Upper lobe of right lung (tissue), 1 donor: Measurements from ENCODE around the gene JAKMIP2. TPM values are rescaled to one million over a fixed set of nuclear protein-coding genes. Genes with fewer than 3 reads are reported as not detected.
A peak's percentile ranks its signal among the peaks of the same experiment; 100 is the strongest.
"Not testable (repeated sequence)": the region's sequence is repeated elsewhere in the genome, so short reads cannot be mapped to it uniquely, and the experiment has no call there.

Source experiments
- ATAC-seq: fragments of 200-7000 bp; cut with Tn5 transposase; one replicate; pipeline ENCODE4 v1.9.1; 2020; ENCODE audit warnings: mild to moderate bottlenecking, moderate library complexity
- DNase-seq: peaks from one replicate; pipeline ENCODE4 v3.0.0-alpha.2; 2020
- H3K27ac ChIP-seq: fragments of 200-600 bp; one replicate; pipeline ENCODE4 v1.8.0; 2022
- H3K27me3 ChIP-seq: fragments of 200-600 bp; one replicate; pipeline ENCODE4 v1.8.0; 2022; ENCODE audit warnings: mild to moderate bottlenecking
- H3K36me3 ChIP-seq: fragments of 200-600 bp; one replicate; pipeline ENCODE4 v1.8.0; 2022
- H3K4me1 ChIP-seq: fragments of 200-600 bp; one replicate; pipeline ENCODE4 v1.8.0; 2022
- H3K4me3 ChIP-seq: fragments of 200-600 bp; one replicate; pipeline ENCODE4 v1.8.0; 2022; ENCODE audit warnings: mild to moderate bottlenecking
- H3K9me3 ChIP-seq: fragments of 200-600 bp; one replicate; pipeline ENCODE4 v1.8.0; 2022
- intact Hi-C: fragments of 100-400 bp; cut with DNase I; formaldehyde crosslinking; loops from one replicate; pipeline ENCODE4 v1.11.0; 2022
- total RNA-seq: library from RNA; stranded (reverse); fragmentation: NEBNext Ultra II Directional; extraction: Animal tissue kit (Norgen Biotek cat#: 25700); gene quantifications from one replicate; pipeline ENCODE4 v1.2.1, GENCODE V29; 2021
- TF ChIP-seq, protein P1 (sequence below): fragments of 200-600 bp; IDR thresholded peaks from one replicate; pipeline ENCODE4 v1.8.0; 2022; ENCODE audit warnings: antibody characterized with exemption
- donor health status: DM: no; HTN: yes; CAD: no; lungs with severe emphysema.

Gene JAKMIP2
- total RNA-seq, 1 donor from 2014 or later, result 7.5 TPM

DNA sequence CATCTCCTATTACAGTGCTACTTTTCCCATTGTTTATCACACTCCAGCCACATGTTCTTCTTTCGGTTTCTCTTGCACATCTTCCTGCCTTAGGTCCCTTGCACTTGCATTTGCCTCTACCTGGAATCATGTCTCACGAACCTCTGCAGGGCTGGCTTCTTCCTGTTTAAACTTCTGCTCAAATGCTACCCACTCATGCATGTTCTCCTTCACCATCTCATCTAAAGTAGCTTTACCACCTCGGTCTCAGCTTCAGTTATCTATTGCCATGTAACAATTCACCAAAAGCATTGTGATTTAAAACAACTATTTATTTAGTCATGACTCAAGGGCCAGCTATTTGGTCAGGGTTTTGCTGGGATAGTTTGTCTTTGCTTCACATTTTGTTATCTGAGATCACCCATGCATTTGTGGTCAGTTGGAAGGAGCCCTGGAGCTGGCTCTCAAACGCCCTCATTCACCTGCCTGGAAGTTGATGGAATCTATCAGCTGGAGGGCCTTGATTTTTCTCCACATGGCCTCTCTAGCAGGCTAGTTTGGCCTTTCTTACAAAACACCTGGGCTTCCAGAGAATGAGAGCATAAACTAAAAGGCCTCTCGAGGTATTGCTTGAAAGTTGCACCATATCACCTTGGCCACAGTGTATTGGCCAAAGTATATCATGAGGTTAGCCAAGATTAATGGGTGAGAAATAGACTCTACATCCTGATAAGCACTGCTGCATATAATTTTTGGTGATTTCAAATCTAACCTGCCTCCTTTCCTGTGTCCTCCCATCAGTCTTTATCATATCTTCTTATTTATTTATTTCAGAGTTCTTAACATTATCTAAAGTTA lies 27.5 kb upstream of the JAKMIP2 start:
- H3K36me3 ChIP-seq, result no peaks in the 10 kb centered on the region
- no peak for DNase-seq
- no peaks in the 10 kb centered on the region for H3K27me3 ChIP-seq
- no peak overlapping the region for H3K4me3 ChIP-seq
- H3K9me3 ChIP-seq, result no peaks in the 10 kb centered on the region
- TF ChIP-seq, protein P1, sequence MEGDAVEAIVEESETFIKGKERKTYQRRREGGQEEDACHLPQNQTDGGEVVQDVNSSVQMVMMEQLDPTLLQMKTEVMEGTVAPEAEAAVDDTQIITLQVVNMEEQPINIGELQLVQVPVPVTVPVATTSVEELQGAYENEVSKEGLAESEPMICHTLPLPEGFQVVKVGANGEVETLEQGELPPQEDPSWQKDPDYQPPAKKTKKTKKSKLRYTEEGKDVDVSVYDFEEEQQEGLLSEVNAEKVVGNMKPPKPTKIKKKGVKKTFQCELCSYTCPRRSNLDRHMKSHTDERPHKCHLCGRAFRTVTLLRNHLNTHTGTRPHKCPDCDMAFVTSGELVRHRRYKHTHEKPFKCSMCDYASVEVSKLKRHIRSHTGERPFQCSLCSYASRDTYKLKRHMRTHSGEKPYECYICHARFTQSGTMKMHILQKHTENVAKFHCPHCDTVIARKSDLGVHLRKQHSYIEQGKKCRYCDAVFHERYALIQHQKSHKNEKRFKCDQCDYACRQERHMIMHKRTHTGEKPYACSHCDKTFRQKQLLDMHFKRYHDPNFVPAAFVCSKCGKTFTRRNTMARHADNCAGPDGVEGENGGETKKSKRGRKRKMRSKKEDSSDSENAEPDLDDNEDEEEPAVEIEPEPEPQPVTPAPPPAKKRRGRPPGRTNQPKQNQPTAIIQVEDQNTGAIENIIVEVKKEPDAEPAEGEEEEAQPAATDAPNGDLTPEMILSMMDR, result no peak
- no peak for ATAC-seq
- no peak overlapping the region for H3K27ac ChIP-seq
- H3K4me1 ChIP-seq, result peaks cover 5% of the 10 kb centered on the region
- intact Hi-C loops, result no loop called here

DNA sequence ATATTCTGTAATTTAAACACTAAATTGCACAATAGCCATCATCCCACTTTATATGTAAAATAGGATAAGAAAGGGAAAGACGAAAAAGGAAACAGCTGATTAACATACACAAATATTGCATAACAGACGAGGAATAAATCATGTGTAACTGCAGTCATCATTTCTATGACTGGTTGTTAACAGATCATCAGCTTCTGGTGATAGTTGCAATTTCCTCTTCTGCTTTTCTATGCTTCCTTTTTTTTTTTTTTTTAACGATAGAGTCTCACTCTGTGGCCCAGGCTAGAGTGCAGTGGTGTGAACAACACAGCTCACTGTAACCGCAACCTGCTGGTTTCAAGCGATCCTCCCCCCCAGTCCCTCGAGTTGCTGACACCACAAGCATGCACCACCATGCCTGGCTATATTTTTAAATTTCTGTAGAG lies 22.5 kb upstream of the JAKMIP2 start:
- intact Hi-C loops, result no loop called here
- no peaks in the 10 kb centered on the region for H3K36me3 ChIP-seq
- peak; percentile 90 for ATAC-seq
- no peak overlapping the region for H3K4me3 ChIP-seq
- H3K9me3 ChIP-seq, result no peaks in the 10 kb centered on the region
- TF ChIP-seq, protein P1, result no peak
- DNase-seq, result peak; percentile 73
- H3K27ac ChIP-seq, result peak overlapping the region; percentile 34
- H3K4me1 ChIP-seq, result peaks cover 14% of the 10 kb centered on the region
- H3K27me3 ChIP-seq, result no peaks in the 10 kb centered on the region

DNA sequence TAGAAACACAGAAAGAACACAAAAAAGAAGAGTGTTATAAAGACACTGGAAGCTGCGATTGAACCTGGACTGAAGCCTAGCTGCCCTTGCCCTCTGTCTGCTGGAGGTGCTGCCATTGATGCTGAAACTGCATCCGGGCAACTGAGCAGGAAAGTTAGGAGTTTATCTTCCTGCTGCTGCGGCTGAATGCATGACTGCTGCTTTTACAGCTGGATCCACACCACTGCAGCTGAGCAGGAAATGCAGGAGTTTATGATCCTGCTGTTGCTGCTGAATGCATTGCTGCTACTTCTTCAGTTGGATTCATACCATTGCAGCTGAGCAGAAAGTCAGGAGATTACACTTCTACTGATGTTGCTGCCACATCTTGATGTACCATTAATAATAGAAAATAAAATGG lies 21.8 kb upstream of the JAKMIP2 start:
- no peaks in the 10 kb centered on the region for H3K36me3 ChIP-seq
- intact Hi-C loops, result no loop called here
- H3K27ac ChIP-seq, result peak overlapping the region; percentile 51
- ATAC-seq (no peak), DNase-seq (no peak)
- peaks cover 14% of the 10 kb centered on the region for H3K4me1 ChIP-seq
- no peak overlapping the region for H3K4me3 ChIP-seq
- TF ChIP-seq, protein P1, result no peak
- no peaks in the 10 kb centered on the region for H3K9me3 ChIP-seq
- no peaks in the 10 kb centered on the region for H3K27me3 ChIP-seq

DNA sequence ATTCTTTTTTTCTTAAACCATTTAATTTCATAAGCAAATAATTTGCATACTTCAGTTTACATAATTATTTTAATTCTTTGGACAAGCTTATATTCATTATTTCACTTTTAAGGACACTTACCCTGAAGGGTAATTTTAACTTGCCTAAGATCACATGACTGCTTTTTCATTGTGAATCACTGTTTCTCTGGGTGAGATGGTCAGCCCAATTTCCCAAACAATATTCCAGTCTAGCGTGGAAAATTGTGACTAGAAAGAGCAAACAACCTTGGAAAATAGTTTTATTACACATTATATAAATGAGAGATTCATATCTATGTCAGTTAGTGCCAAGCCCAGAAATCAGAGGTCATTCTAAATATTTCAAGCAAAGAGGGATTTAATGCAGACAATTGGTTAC lies 21.4 kb upstream of the JAKMIP2 start:
- ATAC-seq (no peak), DNase-seq (no peak)
- Histone ChIP-seq H3K27me3 (no peaks in the 10 kb centered on the region), H3K36me3 (no peaks in the 10 kb centered on the region), H3K27ac (no peak overlapping the region), H3K4me1 (peaks cover 14% of the 10 kb centered on the region), H3K4me3 (no peak overlapping the region), H3K9me3 (no peaks in the 10 kb centered on the region)
- intact Hi-C loops, result no loop called here
- TF ChIP-seq, protein P1, result no peak

DNA sequence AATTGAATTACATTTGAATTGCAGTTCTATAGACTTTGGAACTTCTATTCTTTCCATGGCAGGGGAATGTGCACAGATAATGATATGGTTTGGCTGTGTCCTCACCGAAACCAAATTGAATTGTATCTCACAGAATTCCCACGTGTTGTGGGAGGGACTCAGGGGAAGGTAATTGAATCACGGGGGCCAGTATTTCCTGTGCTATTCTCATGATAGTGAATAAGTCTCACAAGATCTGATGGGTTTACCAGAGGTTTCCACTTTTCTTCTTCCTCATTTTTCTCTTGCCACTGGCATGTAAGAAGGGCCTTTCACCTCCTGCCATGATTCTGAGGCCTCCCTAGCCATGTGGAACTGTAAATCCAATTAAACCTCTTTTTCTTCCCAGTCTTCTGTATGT lies 20.6 kb upstream of the JAKMIP2 start:
- ATAC-seq, H3K27me3 ChIP-seq, H3K36me3 ChIP-seq, intact Hi-C loops, DNase-seq, H3K27ac ChIP-seq, H3K9me3 ChIP-seq, H3K4me3 ChIP-seq: not testable (repeated sequence)
- H3K4me1 ChIP-seq, result peaks cover 14% of the 10 kb centered on the region

DNA sequence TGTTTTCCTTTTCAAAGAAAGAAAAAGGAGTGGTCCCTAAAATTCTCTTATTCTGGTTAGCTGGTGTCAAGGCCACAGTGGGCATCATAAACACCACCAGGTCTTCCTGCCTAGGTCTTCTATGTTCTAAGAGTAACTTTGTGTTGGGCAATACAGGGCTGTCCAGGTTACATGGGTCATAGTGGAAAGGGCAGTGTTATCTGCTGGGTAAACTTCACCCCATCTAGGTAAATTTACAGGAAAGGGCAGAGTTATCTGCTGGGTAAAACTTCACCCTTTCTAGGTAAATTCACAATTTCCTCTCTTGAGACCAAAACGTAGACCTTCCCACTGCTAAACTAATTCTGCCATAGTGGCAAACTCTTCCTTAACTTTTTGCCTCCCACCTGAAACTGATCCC lies 18.9 kb upstream of the JAKMIP2 start:
- intact Hi-C loops, result no loop called here
- Histone ChIP-seq H3K27me3 (no peaks in the 10 kb centered on the region), H3K9me3 (no peaks in the 10 kb centered on the region), H3K27ac (no peak overlapping the region), H3K4me3 (no peak overlapping the region), H3K36me3 (no peaks in the 10 kb centered on the region), H3K4me1 (peaks cover 14% of the 10 kb centered on the region)
- TF ChIP-seq, protein P1, result no peak
- DNase-seq, result no peak
- ATAC-seq, result no peak
